Neural crest cell (in vitro differentiated cells): Measurements from ENCODE around the gene LARGE1. TPM values are rescaled to one million over a fixed set of nuclear protein-coding genes. Genes with fewer than 3 reads are reported as not detected.

Experiments used
- DNase-seq: peaks from one replicate; pipeline ENCODE4 v3.0.0; 2021; ENCODE audit warnings: low read depth, mixed read lengths, low spot score
- H3K27ac Mint-ChIP-seq: one replicate; pipeline ENCODE4 v1.8.0; 2021; ENCODE audit warnings: mild to moderate bottlenecking, mixed read lengths; ENCODE audit not compliant: unreplicated experiment
- H3K27me3 Mint-ChIP-seq: 2 replicates; pipeline ENCODE4 v1.8.0; 2021; ENCODE audit warnings: low read depth, mild to moderate bottlenecking, mixed read lengths
- H3K36me3 Mint-ChIP-seq: 2 replicates; pipeline ENCODE4 v1.8.0; 2021; ENCODE audit warnings: low read depth, mild to moderate bottlenecking, mixed read lengths
- H3K4me1 Mint-ChIP-seq: 2 replicates; pipeline ENCODE4 v1.8.0; 2021; ENCODE audit warnings: mixed read lengths
- H3K4me3 Mint-ChIP-seq: one replicate; pipeline ENCODE4 v1.8.0; 2021; ENCODE audit warnings: mild to moderate bottlenecking, mixed read lengths
- H3K9me3 Mint-ChIP-seq: 2 replicates; pipeline ENCODE4 v1.8.0; 2021; ENCODE audit warnings: mixed read lengths
- total RNA-seq: library from RNA; stranded (reverse); gene quantifications from 2 replicates; pipeline ENCODE4 v1.2.1, GENCODE V29; 2021
- TF ChIP-seq, protein P1 (sequence below): fragments of 200-600 bp; sonication (generic); conservative IDR thresholded peaks from 2 replicates; pipeline ENCODE4 v1.5.0; 2021; ENCODE audit warnings: antibody characterized with exemption, mild to moderate bottlenecking

LARGE1 gene
- total RNA-seq, 1 donor from 2014 or later, result 33.0 TPM

DNA sequence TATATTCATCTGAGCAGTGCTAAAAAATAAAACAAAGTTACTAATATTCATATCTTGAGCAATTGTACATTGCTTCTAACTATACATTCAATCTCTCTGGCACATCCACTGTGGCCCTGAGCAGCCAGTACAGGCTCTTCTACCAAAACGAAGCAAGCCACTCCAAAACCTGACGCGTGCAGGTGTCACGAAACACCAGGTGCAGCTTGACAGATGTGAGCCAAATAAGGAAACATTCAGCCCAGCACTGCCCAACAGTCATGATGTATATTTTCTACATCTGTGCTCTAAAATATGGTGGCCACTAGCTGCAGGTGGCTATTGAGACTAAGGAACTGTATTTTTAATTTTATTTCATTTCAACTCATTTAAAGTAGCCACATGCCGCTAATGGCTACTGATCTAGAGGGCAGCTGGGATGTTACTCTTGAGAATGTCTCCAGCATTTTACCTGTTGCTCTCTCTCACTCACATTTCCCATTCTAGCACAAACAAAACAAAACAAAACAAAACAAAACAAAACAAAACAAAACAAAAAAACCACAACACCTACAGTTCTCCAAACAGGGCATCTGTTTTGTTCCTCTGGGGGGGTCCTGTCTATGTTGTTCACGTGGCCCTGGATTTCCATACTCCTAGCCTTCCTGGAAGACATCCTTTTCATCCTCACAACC, 77.7 kb downstream of the LARGE1 start:
- TF ChIP-seq, protein P1, sequence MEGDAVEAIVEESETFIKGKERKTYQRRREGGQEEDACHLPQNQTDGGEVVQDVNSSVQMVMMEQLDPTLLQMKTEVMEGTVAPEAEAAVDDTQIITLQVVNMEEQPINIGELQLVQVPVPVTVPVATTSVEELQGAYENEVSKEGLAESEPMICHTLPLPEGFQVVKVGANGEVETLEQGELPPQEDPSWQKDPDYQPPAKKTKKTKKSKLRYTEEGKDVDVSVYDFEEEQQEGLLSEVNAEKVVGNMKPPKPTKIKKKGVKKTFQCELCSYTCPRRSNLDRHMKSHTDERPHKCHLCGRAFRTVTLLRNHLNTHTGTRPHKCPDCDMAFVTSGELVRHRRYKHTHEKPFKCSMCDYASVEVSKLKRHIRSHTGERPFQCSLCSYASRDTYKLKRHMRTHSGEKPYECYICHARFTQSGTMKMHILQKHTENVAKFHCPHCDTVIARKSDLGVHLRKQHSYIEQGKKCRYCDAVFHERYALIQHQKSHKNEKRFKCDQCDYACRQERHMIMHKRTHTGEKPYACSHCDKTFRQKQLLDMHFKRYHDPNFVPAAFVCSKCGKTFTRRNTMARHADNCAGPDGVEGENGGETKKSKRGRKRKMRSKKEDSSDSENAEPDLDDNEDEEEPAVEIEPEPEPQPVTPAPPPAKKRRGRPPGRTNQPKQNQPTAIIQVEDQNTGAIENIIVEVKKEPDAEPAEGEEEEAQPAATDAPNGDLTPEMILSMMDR, result no peak
- no peaks in the 10 kb centered on the region for H3K36me3 Mint-ChIP-seq
- no peak overlapping the region for H3K4me3 Mint-ChIP-seq

DNA sequence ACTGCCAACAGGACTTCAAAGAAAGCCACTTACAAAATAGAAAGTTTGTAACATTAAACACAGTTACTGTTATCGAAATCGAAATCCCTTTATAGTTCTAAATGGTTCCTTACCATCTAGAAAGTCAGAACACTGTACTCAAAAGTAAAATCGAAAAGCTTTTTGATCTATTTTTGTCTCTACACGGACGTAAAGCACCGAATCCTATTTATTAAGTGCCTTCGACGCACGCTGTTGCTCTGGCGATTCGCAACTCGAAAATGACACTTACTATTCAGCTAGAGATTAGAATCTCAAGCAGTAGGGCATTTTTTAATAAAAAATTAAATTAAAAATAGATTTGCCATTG, 78.3 kb downstream of the LARGE1 start:
- no peaks in the 10 kb centered on the region for H3K27me3 Mint-ChIP-seq

More for the DNA sequence above, 77.7 kb downstream of the LARGE1 start:
- H3K27ac Mint-ChIP-seq, result no peak overlapping the region
- DNase-seq, result no peak
- H3K27me3 Mint-ChIP-seq, result no peaks in the 10 kb centered on the region
- H3K9me3 Mint-ChIP-seq, result no peaks in the 10 kb centered on the region
- H3K4me1 Mint-ChIP-seq, result peaks cover 4% of the 10 kb centered on the region

DNA sequence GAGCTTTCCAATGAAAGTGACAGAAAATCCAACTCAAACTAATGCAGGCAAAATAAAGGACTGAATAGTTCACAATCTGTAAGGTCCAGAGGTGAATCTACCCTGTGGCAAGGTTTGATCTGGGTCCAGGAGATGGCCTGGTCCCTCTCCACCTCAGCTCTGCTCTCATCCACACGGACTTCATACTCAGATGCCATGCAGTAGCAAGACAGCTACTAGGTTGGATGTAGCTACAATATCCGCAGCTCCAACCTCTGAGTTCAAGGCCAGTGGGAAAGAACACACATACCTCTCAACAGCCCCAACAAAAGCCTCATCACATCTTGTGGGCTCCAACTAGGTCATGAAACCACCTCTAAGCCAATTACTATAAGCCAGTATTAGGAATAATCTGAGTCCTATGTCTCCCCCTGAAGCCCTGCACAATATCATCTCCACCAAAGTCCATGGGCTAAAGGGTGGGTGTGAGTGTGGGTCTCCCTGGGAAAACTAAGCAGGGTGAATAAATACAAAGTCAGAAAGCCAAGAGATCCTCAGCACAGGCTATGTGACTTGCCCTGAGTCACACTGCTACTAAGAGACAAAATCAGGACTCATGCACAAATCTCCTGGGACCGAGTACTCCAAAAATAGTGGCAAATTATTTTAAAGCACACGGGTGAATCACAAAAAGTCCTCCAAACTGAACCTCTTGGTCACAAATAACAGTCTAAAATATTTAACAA, 78.8 kb downstream of the LARGE1 start:
- Mint-ChIP-seq H3K9me3 (no peaks in the 10 kb centered on the region), H3K4me3 (no peak overlapping the region), H3K36me3 (no peaks in the 10 kb centered on the region), H3K4me1 (peaks cover 4% of the 10 kb centered on the region), H3K27ac (no peak overlapping the region), H3K27me3 (no peaks in the 10 kb centered on the region)
- TF ChIP-seq, protein P1, result no peak
- no peak for DNase-seq

More for the DNA sequence above, 78.3 kb downstream of the LARGE1 start:
- TF ChIP-seq, protein P1, result no peak
- Mint-ChIP-seq H3K36me3 (no peaks in the 10 kb centered on the region), H3K4me1 (peaks cover 4% of the 10 kb centered on the region), H3K4me3 (no peak overlapping the region), H3K9me3 (no peaks in the 10 kb centered on the region), H3K27ac (no peak overlapping the region)
- no peak for DNase-seq

DNA sequence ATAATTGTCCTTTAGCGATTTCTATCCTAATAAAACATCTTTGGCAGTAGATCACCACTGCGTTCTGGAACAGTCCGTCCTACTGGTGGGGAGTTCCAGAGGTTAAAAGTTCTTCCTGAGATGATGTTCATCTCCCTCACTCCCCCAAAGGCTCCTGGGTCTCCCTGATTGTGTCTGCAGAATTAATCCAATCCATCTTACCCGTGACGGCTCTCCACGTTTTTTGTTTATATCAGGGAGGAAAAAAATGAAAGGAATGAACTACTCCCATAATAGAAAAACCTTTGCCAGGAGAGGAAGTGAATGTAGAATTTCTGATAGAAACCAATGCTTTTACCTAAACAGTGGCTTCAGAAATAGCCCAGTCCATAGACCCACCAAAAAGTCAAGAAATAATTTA, 81.6 kb downstream of the LARGE1 start:
- TF ChIP-seq, protein P1, result no peak
- Mint-ChIP-seq H3K4me1 (no peaks in the 10 kb centered on the region), H3K27me3 (no peaks in the 10 kb centered on the region), H3K9me3 (no peaks in the 10 kb centered on the region), H3K36me3 (no peaks in the 10 kb centered on the region), H3K27ac (no peak overlapping the region), H3K4me3 (no peak overlapping the region)
- no peak for DNase-seq

DNA sequence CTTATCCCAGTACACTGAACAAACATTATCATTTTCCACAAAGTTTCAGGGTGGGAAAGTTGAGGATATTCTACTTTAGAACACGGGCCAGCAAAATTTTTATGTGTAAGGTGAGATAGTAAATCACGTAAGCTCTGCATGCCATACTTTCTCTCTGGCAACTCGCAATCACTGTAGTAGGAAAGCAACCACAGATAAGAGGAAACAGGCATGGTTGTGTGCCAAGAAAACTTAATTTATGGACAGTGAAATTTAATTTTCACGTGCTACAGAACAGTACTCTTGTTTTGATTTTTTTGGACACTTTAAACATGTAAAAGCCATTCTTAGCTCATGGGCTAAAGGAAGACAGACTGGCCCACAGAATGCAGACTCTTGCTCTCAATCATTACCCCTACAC, 82.5 kb downstream of the LARGE1 start:
- no peaks in the 10 kb centered on the region for H3K9me3 Mint-ChIP-seq
- H3K36me3 Mint-ChIP-seq, result no peaks in the 10 kb centered on the region
- DNase-seq, result no peak
- H3K4me3 Mint-ChIP-seq, result no peak overlapping the region
- H3K27ac Mint-ChIP-seq, result no peak overlapping the region
- TF ChIP-seq, protein P1, result no peak
- H3K27me3 Mint-ChIP-seq, result no peaks in the 10 kb centered on the region
- H3K4me1 Mint-ChIP-seq, result no peaks in the 10 kb centered on the region
